H1 (cell line): ENCODE results near the gene DAW1. TPM values are rescaled to one million over a fixed set of nuclear protein-coding genes. Genes with fewer than 3 reads are reported as not detected.

Experiments used
- CTCF ChIA-PET: fragments of 300-600 bp; sonication (Branson Sonifier 250); formaldehyde crosslinking; loops from one replicate; lab custom pipeline; 2021; ENCODE audit not compliant: partially characterized antibody; lab: Charles Lee
- POLR2A ChIA-PET: fragments of 300-600 bp; sonication (Branson Sonifier 250); formaldehyde crosslinking; loops from one replicate; lab custom pipeline; 2021; ENCODE audit warnings: inconsistent platforms; ENCODE audit not compliant: partially characterized antibody; lab: Charles Lee
- DNase-seq, 2 experiments: peaks; one replicate each; pipeline versions ENCODE4 v3.0.0 to v3.0.0-alpha.2; 2010 to 2022; ENCODE audit warnings: low spot score in 2 of 2, low read depth in 1 of 2, mixed read lengths in 1 of 2
- FAIRE-seq: peaks from 2 replicates; lab custom pipeline; 2011; peaks lifted over from hg19 to GRCh38; lab: Jason Lieb, UNC
- H2AFZ ChIP-seq: 2 replicates; pipeline ENCODE4 v1.8.1; 2012; ENCODE audit warnings: low read length, inconsistent platforms
- H2AK5ac ChIP-seq: 2 replicates; pipeline ENCODE4 v1.6.1; 2013; ENCODE audit warnings: low read depth, low read length
- H2BK120ac ChIP-seq: replicated peaks from 2 replicates; pipeline ENCODE3; 2013; ENCODE audit warnings: low read depth, low read length, inconsistent platforms
- H2BK12ac ChIP-seq: 2 replicates; pipeline ENCODE4 v1.6.1; 2013; ENCODE audit warnings: low read depth, low read length
- H2BK15ac ChIP-seq: 2 replicates; pipeline ENCODE4 v1.6.1; 2013; ENCODE audit warnings: low read length
- H2BK20ac ChIP-seq: 2 replicates; pipeline ENCODE4 v1.6.1; 2013; ENCODE audit warnings: low read length
- H2BK5ac ChIP-seq: 2 replicates; pipeline ENCODE4 v1.6.1; 2013; ENCODE audit warnings: low read depth, low read length
- H3K14ac ChIP-seq: 2 replicates; pipeline ENCODE4 v1.6.1; 2013; ENCODE audit warnings: inconsistent platforms; ENCODE audit not compliant: insufficient read length
- H3K18ac ChIP-seq: 2 replicates; pipeline ENCODE4 v1.6.1; 2013; ENCODE audit warnings: low read length; ENCODE audit errors: extremely low read depth
- H3K23ac ChIP-seq: 2 replicates; pipeline ENCODE4 v1.6.1; 2013; ENCODE audit warnings: inconsistent platforms; ENCODE audit not compliant: insufficient read length
- H3K23me2 ChIP-seq: 2 replicates; pipeline ENCODE4 v1.6.1; 2013; ENCODE audit warnings: low read depth, low read length
- H3K27ac ChIP-seq: 2 replicates; pipeline ENCODE4 v1.6.1; 2011; ENCODE audit warnings: low read depth, low read length, inconsistent platforms
- H3K27me3 ChIP-seq, 4 experiments: replicated peaks in 1 of 4; 1 replicate in 1 of 4; 2 replicates in 3 of 4; pipeline versions ENCODE4 v1.6.1 to v1.8.1; 2011 to 2013; ENCODE audit warnings: low read length in 3 of 4, mild to moderate bottlenecking in 3 of 4, inconsistent platforms in 2 of 4, mixed read lengths in 2 of 4, moderate library complexity in 1 of 4; ENCODE audit not compliant: control insufficient read depth in 3 of 4, insufficient read depth in 3 of 4; ENCODE audit errors: extremely low read depth in 1 of 4
- H3K36me3 ChIP-seq, 4 experiments: 2 replicates each; pipeline versions ENCODE4 v1.6.1 to v1.8.1; 2011 to 2013; ENCODE audit warnings: mild to moderate bottlenecking in 4 of 4, low read length in 3 of 4, moderate library complexity in 2 of 4, control low read depth in 1 of 4, inconsistent platforms in 1 of 4; ENCODE audit not compliant: insufficient read depth in 4 of 4, control insufficient read depth in 2 of 4
- H3K4ac ChIP-seq: replicated peaks from 2 replicates; pipeline ENCODE3; 2013; ENCODE audit warnings: low read length, low read depth, mixed read lengths, inconsistent platforms; ENCODE audit not compliant: insufficient read length
- H3K4me1 ChIP-seq, 4 experiments: replicated peaks in 1 of 4; 1 replicate in 1 of 4; 2 replicates in 3 of 4; pipeline versions ENCODE4 v1.6.1 to v1.8.1; 2011 to 2013; ENCODE audit warnings: low read length in 3 of 4, inconsistent platforms in 2 of 4, mixed read lengths in 1 of 4; ENCODE audit not compliant: insufficient read depth in 4 of 4, control insufficient read depth in 3 of 4
- H3K4me2 ChIP-seq, 2 experiments: 2 replicates each; pipeline versions ENCODE4 v1.6.1 to v1.8.1; 2011 to 2013; ENCODE audit warnings: low read depth in 2 of 2, low read length in 2 of 2, control low read depth in 1 of 2, inconsistent platforms in 1 of 2, mild to moderate bottlenecking in 1 of 2; ENCODE audit not compliant: insufficient read depth in 1 of 2
- H3K4me3 ChIP-seq, 4 experiments: fragments of 200-600, 300-600 bp in 1 of 4; sonication (generic), shearing (Covaris generic), sonication (Bioruptor Twin) in 1 of 4; 2 replicates each; pipeline versions ENCODE4 v1.5.1 to v1.8.1; 2011 to 2016; ENCODE audit warnings: low read length in 4 of 4, low read depth in 3 of 4, control low read depth in 2 of 4, inconsistent platforms in 2 of 4, mild to moderate bottlenecking in 2 of 4, mixed read lengths in 1 of 4, moderate library complexity in 1 of 4; ENCODE audit not compliant: insufficient read depth in 2 of 4; ENCODE audit errors: extremely low read depth in 1 of 4
- H3K56ac ChIP-seq: replicated peaks from 2 replicates; pipeline ENCODE3; 2013; ENCODE audit warnings: low read depth, mild to moderate bottlenecking, mixed read lengths, low read length, inconsistent platforms; ENCODE audit not compliant: insufficient read length
- H3K79me1 ChIP-seq: 2 replicates; pipeline ENCODE4 v1.6.1; 2013; ENCODE audit warnings: low read depth, low read length, control low read depth
- H3K79me2 ChIP-seq, 2 experiments: 2 replicates each; pipeline versions ENCODE4 v1.6.1 to v1.8.1; 2012 to 2013; ENCODE audit warnings: low read length in 2 of 2, mild to moderate bottlenecking in 2 of 2, inconsistent platforms in 1 of 2; ENCODE audit not compliant: insufficient read depth in 2 of 2, control insufficient read depth in 1 of 2
- H3K9ac ChIP-seq, 4 experiments: replicated peaks in 1 of 4; 1 replicate in 1 of 4; 2 replicates in 3 of 4; pipeline versions ENCODE4 v1.6.1 to v1.8.1; 2011 to 2013; ENCODE audit warnings: low read depth in 3 of 4, low read length in 3 of 4, control low read depth in 2 of 4, mild to moderate bottlenecking in 2 of 4, moderate library complexity in 2 of 4, inconsistent platforms in 1 of 4; ENCODE audit errors: extremely low read depth in 1 of 4
- H3K9me3 ChIP-seq, 2 experiments: 2 replicates each; pipeline versions ENCODE4 v1.6.1 to v1.8.1; 2012 to 2013; ENCODE audit warnings: mild to moderate bottlenecking in 2 of 2, moderate library complexity in 2 of 2, control low read depth in 1 of 2, inconsistent platforms in 1 of 2, low read depth in 1 of 2, low read length in 1 of 2, mixed read lengths in 1 of 2; ENCODE audit not compliant: insufficient read depth in 2 of 2
- H4K20me1 ChIP-seq, 2 experiments: replicated peaks in 1 of 2; 2 replicates each; pipeline versions ENCODE3 to v1.8.1; 2011 to 2013; ENCODE audit warnings: inconsistent platforms in 2 of 2, low read length in 2 of 2, mild to moderate bottlenecking in 1 of 2; ENCODE audit not compliant: insufficient read depth in 2 of 2, control insufficient read depth in 1 of 2
- H4K5ac ChIP-seq: 2 replicates; pipeline ENCODE4 v1.6.1; 2013; ENCODE audit warnings: low read length, low read depth, mixed read lengths, inconsistent platforms; ENCODE audit not compliant: insufficient read length
- H4K8ac ChIP-seq: 2 replicates; pipeline ENCODE4 v1.8.0; 2013; ENCODE audit warnings: mild to moderate bottlenecking, moderate library complexity, low read length, inconsistent platforms; ENCODE audit not compliant: insufficient read depth; ENCODE audit errors: extremely low read depth
- H4K91ac ChIP-seq: replicated peaks from 2 replicates; pipeline ENCODE3; 2013; ENCODE audit warnings: low read length, mixed read lengths, inconsistent platforms; ENCODE audit not compliant: insufficient read length
- ATF3 ChIP-seq: IDR thresholded peaks from 2 replicates; pipeline ENCODE4 v1.6.1; 2011; ENCODE audit warnings: low read depth, mild to moderate bottlenecking, low read length; ENCODE audit not compliant: insufficient read depth
- CTBP2 ChIP-seq: IDR thresholded peaks from 2 replicates; pipeline ENCODE4 v1.7.0; 2011; ENCODE audit warnings: borderline replicate concordance, mild to moderate bottlenecking, moderate library complexity, mixed read lengths, low read length; ENCODE audit not compliant: insufficient read depth, insufficient read length
- CTCF ChIP-seq, 3 experiments: IDR thresholded peaks; 1 replicate in 2 of 3; 2 replicates in 1 of 3; pipeline versions ENCODE4 v1.5.1 to v1.6.1; 2011; ENCODE audit warnings: low read length in 3 of 3, mild to moderate bottlenecking in 3 of 3, inconsistent platforms in 2 of 3, low read depth in 1 of 3, moderate library complexity in 1 of 3; ENCODE audit not compliant: insufficient read depth in 1 of 3; ENCODE audit errors: control extremely low read depth in 1 of 3
- FOSL1 ChIP-seq: IDR thresholded peaks from 2 replicates; pipeline ENCODE4 v1.6.1; 2011; ENCODE audit warnings: mild to moderate bottlenecking, low read depth, low read length, moderate library complexity; ENCODE audit not compliant: insufficient read depth
- JUND ChIP-seq: IDR thresholded peaks from 2 replicates; pipeline ENCODE4 v1.6.1; 2011; ENCODE audit warnings: mild to moderate bottlenecking, improper control_type of control experiment, low read length
- KDM5A ChIP-seq: fragments of 200-600 bp; IDR thresholded peaks from 2 replicates; pipeline ENCODE4 v1.7.1; 2012; ENCODE audit warnings: mild to moderate bottlenecking, low read length, inconsistent platforms, mixed read lengths
- MAFK ChIP-seq: IDR thresholded peaks from 2 replicates; pipeline ENCODE4 v1.6.1; 2012; ENCODE audit warnings: low read depth, mild to moderate bottlenecking, improper control_type of control experiment, low read length
- RAD21 ChIP-seq, 2 experiments: IDR thresholded peaks in 1 of 2; conservative IDR thresholded peaks in 1 of 2; 2 replicates each; pipeline ENCODE4 v1.6.1; 2011; ENCODE audit warnings: low read depth in 2 of 2, low read length in 2 of 2, improper control_type of control experiment in 1 of 2, inconsistent platforms in 1 of 2, mild to moderate bottlenecking in 1 of 2, moderate library complexity in 1 of 2
- SIN3A ChIP-seq, 2 experiments: IDR thresholded peaks in 1 of 2; conservative IDR thresholded peaks in 1 of 2; 2 replicates each; pipeline ENCODE4 v1.6.1; 2011 to 2012; ENCODE audit warnings: low read length in 2 of 2, improper control_type of control experiment in 1 of 2, low read depth in 1 of 2, mild to moderate bottlenecking in 1 of 2
- polyA plus RNA-seq, 7 experiments: library from polyadenylated mRNA; depleted of rRNA in 3 of 7; stranded (reverse) in 5 of 7; unstranded in 2 of 7; fragments of >200 nt in 5 of 7; fragments of 200-250 nt in 2 of 7; gene quantifications; 1 replicate in 5 of 7; 2 replicates in 1 of 7; 4 replicates in 1 of 7; pipeline versions ENCODE4 v1.2.1 to v1.2.3, GENCODE V29; 2011 to 2013; ENCODE audit warnings: missing spikeins in 2 of 7, mixed read lengths in 2 of 7
- total RNA-seq: library from RNA; stranded (reverse); fragmentation: NEBNext Ultra II Directional; extraction: Animal tissue kit (Norgen Biotek cat#: 25700); gene quantifications from 2 replicates; pipeline ENCODE4 v1.2.1, GENCODE V29; 2021

DAW1 gene
- total and polyA plus RNA-seq, 2 of the 8 experiments (the other 6 are each of a cell fraction or from before 2014, with no cell fraction given), result 0.44 to 1.4 TPM

- FAIRE-seq, result no peak
Measured at GRCh38 chr2:227828477-227828912, 42.9 kb upstream of the DAW1 start.

More at GRCh38 chr2:227828477-227828912, 42.9 kb upstream of the DAW1 start:
- no peaks in the 10 kb centered on the region for H3K27me3 ChIP-seq
- TF ChIP-seq FOSL1 (no peak), RAD21 (IDR thresholded peaks at IDR 0.05 in 1 of 2, conservative IDR thresholded peaks at IDR 0.05 in 1 of 2; ENCODE audit: low read depth in 2 of 2, low read length in 2 of 2) (no peak), ATF3 (no peak), CTBP2 (no peak), CTCF (IDR thresholded peaks at IDR 0.05; ENCODE audit: control extremely low read depth in 1 of 3, insufficient read depth in 1 of 3, low read depth in 1 of 3, low read length in 3 of 3) (no peak), MAFK (no peak), JUND (no peak), KDM5A (no peak), SIN3A (conservative IDR thresholded peaks at IDR 0.05 in 1 of 2, IDR thresholded peaks at IDR 0.05 in 1 of 2; ENCODE audit: low read depth in 1 of 2, low read length in 2 of 2) (no peak)
- TF ChIP-seq, all 59 proteins: peak for 0
- CTCF ChIA-PET, result interaction anchor here (0.7 to 1.5 kb wide), 2 partner anchors 10 to 34 kb away, joined by 4 read pairs; no protein-coding TSS in a partner anchor
- no peaks in the 10 kb centered on the region for H3K9me3 ChIP-seq
- H3K56ac ChIP-seq, result no peak overlapping the region
- H3K23me2 ChIP-seq, result no peaks in the 10 kb centered on the region
- no peak overlapping the region for H4K5ac ChIP-seq
- H2BK12ac ChIP-seq, result no peak overlapping the region
- no peaks in the 10 kb centered on the region for H3K36me3 ChIP-seq
- H4K20me1 ChIP-seq, result no peaks in the 10 kb centered on the region
- H2BK5ac ChIP-seq, result no peak overlapping the region
- no peak overlapping the region for H2AFZ ChIP-seq
- no peak overlapping the region for H3K23ac ChIP-seq
- H3K4me2 ChIP-seq, result no peak overlapping the region
- no peak overlapping the region for H2AK5ac ChIP-seq
- POLR2A ChIA-PET, result no interaction called here
- H3K14ac ChIP-seq, result no peak overlapping the region
- H2BK15ac ChIP-seq, result no peak overlapping the region
- H3K79me2 ChIP-seq, result no peaks in the 10 kb centered on the region
- no peak for DNase-seq
- no peaks in the 10 kb centered on the region for H3K79me1 ChIP-seq
- no peak overlapping the region for H3K18ac ChIP-seq
- no peak overlapping the region for H3K27ac ChIP-seq
- no peak overlapping the region for H3K4ac ChIP-seq
- no peak overlapping the region for H3K9ac ChIP-seq
- H3K4me3 ChIP-seq, result no peak overlapping the region
- no peak overlapping the region for H2BK20ac ChIP-seq
- no peak overlapping the region for H2BK120ac ChIP-seq
- no peaks in the 10 kb centered on the region; a peak in 1 of 7 replicates for H3K4me1 ChIP-seq
- no peak overlapping the region for H4K91ac ChIP-seq
- no peak overlapping the region for H4K8ac ChIP-seq
